CD14-positive monocyte (primary cell): ENCODE results near the gene PPFIBP1. TPM values are rescaled to one million over a fixed set of nuclear protein-coding genes. Genes with fewer than 3 reads are reported as not detected.

ENCODE experiments used
- DNase-seq, 3 donors: peaks; one replicate each; pipeline ENCODE4 v3.0.0-alpha.2; 2011 to 2022
- H2AFZ ChIP-seq: 2 replicates; pipeline ENCODE4 v1.6.0; 2012; ENCODE audit warnings: mild to moderate bottlenecking, low read depth, low read length, inconsistent platforms; ENCODE audit not compliant: insufficient read depth, poor library complexity, severe bottlenecking
- H3K27ac ChIP-seq, 2 donors: 1 replicate in 1 of 2; 2 replicates in 1 of 2; pipeline ENCODE4 v1.5.1; 2012 to 2013; ENCODE audit warnings: low read length in 2 of 2, control low read depth in 1 of 2, inconsistent platforms in 1 of 2, low read depth in 1 of 2, mild to moderate bottlenecking in 1 of 2
- H3K27me3 ChIP-seq, 2 donors: one replicate each; pipeline versions ENCODE4 v1.6.0 to v1.6.1; 2011 to 2013; ENCODE audit warnings: low read length in 2 of 2; ENCODE audit not compliant: control insufficient read depth in 2 of 2, insufficient read depth in 2 of 2
- H3K36me3 ChIP-seq, 2 donors: replicated peaks in 1 of 2; 1 replicate in 1 of 2; 2 replicates in 1 of 2; pipeline versions ENCODE4 v1.5.1 to v1.6.1; 2012 to 2013; ENCODE audit warnings: low read length in 2 of 2, control low read depth in 1 of 2, inconsistent platforms in 1 of 2, mild to moderate bottlenecking in 1 of 2; ENCODE audit not compliant: insufficient read depth in 2 of 2, control insufficient read depth in 1 of 2
- H3K4me1 ChIP-seq, 2 donors: 1 replicate in 1 of 2; 2 replicates in 1 of 2; pipeline versions ENCODE4 v1.5.1 to v1.6.1; 2012 to 2013; ENCODE audit warnings: low read length in 2 of 2, control low read depth in 1 of 2, inconsistent platforms in 1 of 2, mild to moderate bottlenecking in 1 of 2, moderate library complexity in 1 of 2; ENCODE audit not compliant: insufficient read depth in 2 of 2, control insufficient read depth in 1 of 2
- H3K4me2 ChIP-seq: replicated peaks from 2 replicates; pipeline ENCODE3; 2012; ENCODE audit warnings: low read length, moderate library complexity, mild to moderate bottlenecking; ENCODE audit not compliant: poor library complexity, severe bottlenecking; ENCODE audit errors: extremely low read depth
- H3K4me3 ChIP-seq, 3 experiments: fragments of 200-600 bp in 1 of 3; sonication (generic) in 1 of 3; replicated peaks in 1 of 3; 1 replicate in 2 of 3; 2 replicates in 1 of 3; pipeline ENCODE4 v1.5.1; 2011 to 2013; ENCODE audit warnings: low read length in 3 of 3, mild to moderate bottlenecking in 3 of 3, control low read depth in 2 of 3, low read depth in 2 of 3, inconsistent platforms in 1 of 3, moderate library complexity in 1 of 3
- H3K79me2 ChIP-seq: 2 replicates; pipeline ENCODE4 v1.6.0; 2012; ENCODE audit warnings: mild to moderate bottlenecking, control low read depth, inconsistent platforms, low read length, moderate library complexity; ENCODE audit not compliant: insufficient read depth
- H3K9ac ChIP-seq: 2 replicates; pipeline ENCODE4 v1.6.0; 2017; ENCODE audit warnings: low read length, mild to moderate bottlenecking; ENCODE audit not compliant: insufficient read depth, poor library complexity, severe bottlenecking
- H3K9me3 ChIP-seq, 2 donors: replicated peaks in 1 of 2; 1 replicate in 1 of 2; 2 replicates in 1 of 2; pipeline versions ENCODE4 v1.5.1 to v1.6.1; 2012 to 2013; ENCODE audit warnings: low read length in 2 of 2, control low read depth in 1 of 2; ENCODE audit not compliant: control insufficient read depth in 1 of 2, insufficient read depth in 1 of 2
- H4K20me1 ChIP-seq: 2 replicates; pipeline ENCODE4 v1.6.0; 2012; ENCODE audit warnings: mild to moderate bottlenecking, low read length, control low read depth, moderate library complexity; ENCODE audit not compliant: insufficient read depth
- H3K27ac Mint-ChIP-seq, 7 donors: one replicate each; pipeline ENCODE4 v1.8.0; 2020; ENCODE audit warnings: mild to moderate bottlenecking in 7 of 7, mixed read lengths in 7 of 7, moderate library complexity in 6 of 7, inconsistent platforms in 2 of 7
- H3K27me3 Mint-ChIP-seq, 3 donors: one replicate each; pipeline ENCODE4 v1.8.0; 2021 to 2022; ENCODE audit warnings: low read depth in 3 of 3, mild to moderate bottlenecking in 3 of 3, mixed read lengths in 3 of 3, moderate library complexity in 3 of 3, inconsistent platforms in 1 of 3
- H3K36me3 Mint-ChIP-seq, 2 donors: one replicate each; pipeline ENCODE4 v1.8.0; 2020; ENCODE audit warnings: mixed read lengths in 2 of 2, inconsistent platforms in 1 of 2, mild to moderate bottlenecking in 1 of 2
- H3K4me1 Mint-ChIP-seq: one replicate; pipeline ENCODE4 v1.8.0; 2020; ENCODE audit warnings: mild to moderate bottlenecking, mixed read lengths
- H3K4me3 Mint-ChIP-seq, 2 donors: one replicate each; pipeline ENCODE4 v1.8.0; 2020; ENCODE audit warnings: mild to moderate bottlenecking in 2 of 2, mixed read lengths in 2 of 2, moderate library complexity in 1 of 2
- H3K9me3 Mint-ChIP-seq, 7 donors: one replicate each; pipeline ENCODE4 v1.8.0; 2020 to 2022; ENCODE audit warnings: mixed read lengths in 7 of 7, mild to moderate bottlenecking in 6 of 7, moderate library complexity in 6 of 7, inconsistent platforms in 2 of 7
- CTCF ChIP-seq: fragments of 200-600 bp; IDR thresholded peaks from one replicate; pipeline ENCODE4 v1.8.0; 2022; ENCODE audit warnings: antibody characterized with exemption, mild to moderate bottlenecking
- WGBS: methylation state at CpG from one replicate; pipeline ENCODE4 v1.1.5; 2013; ENCODE audit warnings: missing lambda C conversion rate; ENCODE audit not compliant: insufficient coverage; 5-methylcytosine and 5-hydroxymethylcytosine counted together
- intact Hi-C, 2 donors: fragments of 100-400 bp; cut with micrococcal nuclease; formaldehyde crosslinking; loops; one replicate each; pipeline versions ENCODE4 v1.15.0 to v1.15.1; 2023
- polyA plus RNA-seq, 3 donors: library from polyadenylated mRNA; depleted of rRNA in 1 of 3; unstranded in 2 of 3; stranded (reverse) in 1 of 3; fragments of 300-500 nt in 2 of 3; fragments of >200 nt in 1 of 3; fragmentation: Illumina TruSeq in 2 of 3; gene quantifications; 1 replicate in 2 of 3; 2 replicates in 1 of 3; pipeline ENCODE4 v1.2.3, GENCODE V29; 2012 to 2021

Gene PPFIBP1
- polyA plus RNA-seq, 3 donors: 0.25 to 0.79 (median 0.53) TPM

- H3K9me3 ChIP-seq: no peaks in the 10 kb centered on the region
- H3K4me3 ChIP-seq: no peak overlapping the region
- H3K27me3 Mint-ChIP-seq: peaks cover 0 to 1% (median 0%) of the 10 kb centered on the region in 3 donors
- H3K27ac Mint-ChIP-seq: no peak overlapping the region
- H3K4me1 ChIP-seq: no peaks in the 10 kb centered on the region
- TF ChIP-seq CTCF: no peak
- DNase-seq: no peak
- no peaks in the 10 kb centered on the region for H3K36me3 Mint-ChIP-seq
- intact Hi-C loops: no loop called here
- no peak overlapping the region for H2AFZ ChIP-seq
- peaks cover 14% of the 10 kb centered on the region for H3K4me1 Mint-ChIP-seq
- no peak overlapping the region for H3K27ac ChIP-seq
- H3K4me2 ChIP-seq: no peak overlapping the region
- H3K9me3 Mint-ChIP-seq: peaks cover 0 to 3% (median 0%) of the 10 kb centered on the region in 7 donors
- no peaks in the 10 kb centered on the region for H3K27me3 ChIP-seq
- WGBS: 97% methylated on average over 4 of the region's 6 CpGs
- no peaks in the 10 kb centered on the region for H3K36me3 ChIP-seq
- no peaks in the 10 kb centered on the region for H4K20me1 ChIP-seq
- no peaks in the 10 kb centered on the region for H3K79me2 ChIP-seq
- no peak overlapping the region for H3K4me3 Mint-ChIP-seq
- H3K9ac ChIP-seq: no peak overlapping the region
These were observed 11.3 kb downstream of the PPFIBP1 start for GRCh38 chr12:27535318-27535717.

DNA sequence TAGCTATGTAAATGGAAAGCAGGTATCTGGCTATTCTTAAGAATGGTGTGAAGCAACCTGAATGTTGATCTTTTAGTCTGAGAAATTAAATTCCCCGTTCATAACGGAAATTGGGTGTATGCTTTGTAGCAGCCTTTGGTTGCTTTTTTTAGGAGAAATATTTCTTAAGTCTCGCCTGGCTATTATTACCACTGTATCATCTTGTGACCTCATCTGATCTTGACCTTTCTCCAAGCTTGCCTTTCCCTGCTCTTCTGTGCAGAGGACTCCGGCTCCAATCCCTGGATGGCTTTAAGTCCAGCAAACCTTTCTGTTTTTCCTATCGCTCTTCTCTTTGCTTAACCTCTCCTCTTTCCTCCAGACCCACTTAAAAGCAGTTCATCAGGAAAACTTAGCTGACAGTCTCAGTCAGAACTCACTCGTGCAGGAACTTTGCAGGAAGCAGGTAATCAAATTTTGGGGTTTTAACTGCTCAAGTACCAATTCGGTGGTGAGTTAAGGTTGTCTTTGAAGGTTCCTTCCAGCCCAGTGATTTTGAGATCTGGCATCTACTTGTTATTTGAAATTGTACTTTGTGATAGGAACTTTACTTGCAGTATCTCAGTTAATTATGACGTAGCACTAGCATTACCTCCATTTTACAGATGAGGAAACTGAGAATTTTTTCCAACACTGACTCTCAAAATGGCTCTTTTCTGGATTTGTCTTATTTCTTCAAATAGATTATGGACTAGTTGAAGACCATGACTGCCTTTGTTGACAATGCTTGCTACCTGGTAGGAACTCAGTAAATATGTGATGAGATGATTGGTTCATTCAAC lies 14.1 kb downstream of the PPFIBP1 start:
- 83% methylated on average over 4 of the region's 8 CpGs for WGBS
- no peak overlapping the region for H3K27ac Mint-ChIP-seq
- Histone ChIP-seq H3K4me2 (no peak overlapping the region), H4K20me1 (no peaks in the 10 kb centered on the region), H3K9me3 (no peaks in the 10 kb centered on the region), H3K36me3 (no peaks in the 10 kb centered on the region), H3K27me3 (no peaks in the 10 kb centered on the region), H3K27ac (no peak overlapping the region), H2AFZ (no peak overlapping the region), H3K4me3 (no peak overlapping the region), H3K79me2 (no peaks in the 10 kb centered on the region), H3K9ac (no peak overlapping the region), H3K4me1 (no peaks in the 10 kb centered on the region)
- peaks cover 0 to 2% (median 1%) of the 10 kb centered on the region in 3 donors for H3K27me3 Mint-ChIP-seq
- intact Hi-C loops: no loop called here
- DNase-seq: no peak
- H3K9me3 Mint-ChIP-seq: peaks cover 0 to 3% (median 0%) of the 10 kb centered on the region in 7 donors
- peaks cover 10% of the 10 kb centered on the region for H3K4me1 Mint-ChIP-seq
- H3K4me3 Mint-ChIP-seq: no peak overlapping the region
- H3K36me3 Mint-ChIP-seq: no peaks in the 10 kb centered on the region
- TF ChIP-seq CTCF: no peak
